ENCODE measurements around the gene AMOTL1. TPM values are rescaled to one million over a fixed set of nuclear protein-coding genes. Genes with fewer than 3 reads are reported as not detected.

The AMOTL1 gene
- polyA plus RNA-seq, 1 donor from 2014 or later, result 10.7 TPM

DNA sequence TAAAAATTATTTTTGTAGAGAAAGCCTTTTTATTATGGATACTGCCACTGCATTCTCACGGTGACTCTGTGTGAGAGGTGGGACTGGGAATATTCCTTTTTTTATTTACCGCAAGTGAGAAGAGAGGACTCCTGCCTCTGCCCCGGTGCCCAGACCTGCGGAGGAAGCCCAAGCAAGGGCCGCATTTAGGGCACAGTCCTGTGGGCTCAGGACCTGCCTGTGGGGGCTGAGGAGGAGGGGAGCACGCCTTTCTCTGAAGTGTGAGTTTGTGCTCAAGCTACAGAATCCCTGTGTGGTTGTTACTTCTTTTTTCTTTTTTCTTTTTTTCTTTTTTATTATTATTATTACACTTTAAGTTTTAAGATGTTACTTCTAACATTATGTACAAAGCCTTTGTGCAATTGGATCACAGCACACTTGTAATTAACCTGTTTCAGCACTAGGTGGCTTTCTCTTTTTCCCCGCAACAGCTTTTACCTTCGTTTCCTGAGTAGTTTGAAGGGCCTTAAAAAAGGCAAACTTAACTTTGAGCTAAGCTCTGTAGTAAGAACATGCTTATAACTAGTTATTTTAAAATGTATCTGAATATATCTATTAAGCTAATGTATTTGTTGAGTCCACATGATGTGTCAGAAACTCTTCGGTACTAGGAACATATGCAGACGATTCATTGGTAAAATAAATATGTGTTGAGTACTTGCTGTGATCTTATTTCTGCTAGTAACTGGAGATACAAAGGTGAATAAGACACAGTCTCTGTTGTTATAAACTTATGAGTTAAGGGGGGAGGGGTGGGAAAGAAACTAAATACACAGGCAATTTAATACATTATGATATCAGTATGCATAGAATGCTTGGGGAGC, 18.3 kb downstream of the AMOTL1 start:
- Histone ChIP-seq H2AFZ (ENCODE audit: low read depth, low read length) (no peak overlapping the region), H3K27me3 (ENCODE audit: insufficient read depth, low read depth, low read length) (no peaks in the 10 kb centered on the region), H3K4me3 (ENCODE audit: low read length) (no peak overlapping the region), H3K36me3 (ENCODE audit: insufficient read depth, low read length) (no peaks in the 10 kb centered on the region), H3K27ac (ENCODE audit: low read length) (no peak overlapping the region), H3K9ac (ENCODE audit: low read length) (no peak overlapping the region), H3K9me3 (ENCODE audit: low read length) (no peaks in the 10 kb centered on the region), H4K20me1 (ENCODE audit: insufficient read depth) (no peaks in the 10 kb centered on the region), H3K4me2 (ENCODE audit: low read length) (no peak overlapping the region), H3K79me2 (replicated peaks; ENCODE audit: insufficient read depth, low read length) (peaks cover 69% of the 10 kb centered on the region), H3F3A (ENCODE audit: insufficient read depth, low read length, poor library complexity, severe bottlenecking) (no peaks in the 10 kb centered on the region), H3K9me2 (ENCODE audit: insufficient read depth, low read length) (no peaks in the 10 kb centered on the region)
- TF ChIP-seq MXI1 (conservative IDR thresholded peaks at IDR 0.05; ENCODE audit: poor library complexity, severe bottlenecking) (no peak), TAF1 (IDR thresholded peaks at IDR 0.05; ENCODE audit: low read depth) (no peak), RAD21 (conservative IDR thresholded peaks at IDR 0.05) (peak; percentile 36), SMC3 (conservative IDR thresholded peaks at IDR 0.05; ENCODE audit: poor library complexity) (peak; percentile 46), POLR2AphosphoS5 (IDR thresholded peaks at IDR 0.05) (no peak)
- TF ChIP-seq, protein P1, sequence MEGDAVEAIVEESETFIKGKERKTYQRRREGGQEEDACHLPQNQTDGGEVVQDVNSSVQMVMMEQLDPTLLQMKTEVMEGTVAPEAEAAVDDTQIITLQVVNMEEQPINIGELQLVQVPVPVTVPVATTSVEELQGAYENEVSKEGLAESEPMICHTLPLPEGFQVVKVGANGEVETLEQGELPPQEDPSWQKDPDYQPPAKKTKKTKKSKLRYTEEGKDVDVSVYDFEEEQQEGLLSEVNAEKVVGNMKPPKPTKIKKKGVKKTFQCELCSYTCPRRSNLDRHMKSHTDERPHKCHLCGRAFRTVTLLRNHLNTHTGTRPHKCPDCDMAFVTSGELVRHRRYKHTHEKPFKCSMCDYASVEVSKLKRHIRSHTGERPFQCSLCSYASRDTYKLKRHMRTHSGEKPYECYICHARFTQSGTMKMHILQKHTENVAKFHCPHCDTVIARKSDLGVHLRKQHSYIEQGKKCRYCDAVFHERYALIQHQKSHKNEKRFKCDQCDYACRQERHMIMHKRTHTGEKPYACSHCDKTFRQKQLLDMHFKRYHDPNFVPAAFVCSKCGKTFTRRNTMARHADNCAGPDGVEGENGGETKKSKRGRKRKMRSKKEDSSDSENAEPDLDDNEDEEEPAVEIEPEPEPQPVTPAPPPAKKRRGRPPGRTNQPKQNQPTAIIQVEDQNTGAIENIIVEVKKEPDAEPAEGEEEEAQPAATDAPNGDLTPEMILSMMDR (IDR thresholded peaks at IDR 0.05; ENCODE audit: poor library complexity, severe bottlenecking), result peak; percentile 65
- TF ChIP-seq, protein P2, sequence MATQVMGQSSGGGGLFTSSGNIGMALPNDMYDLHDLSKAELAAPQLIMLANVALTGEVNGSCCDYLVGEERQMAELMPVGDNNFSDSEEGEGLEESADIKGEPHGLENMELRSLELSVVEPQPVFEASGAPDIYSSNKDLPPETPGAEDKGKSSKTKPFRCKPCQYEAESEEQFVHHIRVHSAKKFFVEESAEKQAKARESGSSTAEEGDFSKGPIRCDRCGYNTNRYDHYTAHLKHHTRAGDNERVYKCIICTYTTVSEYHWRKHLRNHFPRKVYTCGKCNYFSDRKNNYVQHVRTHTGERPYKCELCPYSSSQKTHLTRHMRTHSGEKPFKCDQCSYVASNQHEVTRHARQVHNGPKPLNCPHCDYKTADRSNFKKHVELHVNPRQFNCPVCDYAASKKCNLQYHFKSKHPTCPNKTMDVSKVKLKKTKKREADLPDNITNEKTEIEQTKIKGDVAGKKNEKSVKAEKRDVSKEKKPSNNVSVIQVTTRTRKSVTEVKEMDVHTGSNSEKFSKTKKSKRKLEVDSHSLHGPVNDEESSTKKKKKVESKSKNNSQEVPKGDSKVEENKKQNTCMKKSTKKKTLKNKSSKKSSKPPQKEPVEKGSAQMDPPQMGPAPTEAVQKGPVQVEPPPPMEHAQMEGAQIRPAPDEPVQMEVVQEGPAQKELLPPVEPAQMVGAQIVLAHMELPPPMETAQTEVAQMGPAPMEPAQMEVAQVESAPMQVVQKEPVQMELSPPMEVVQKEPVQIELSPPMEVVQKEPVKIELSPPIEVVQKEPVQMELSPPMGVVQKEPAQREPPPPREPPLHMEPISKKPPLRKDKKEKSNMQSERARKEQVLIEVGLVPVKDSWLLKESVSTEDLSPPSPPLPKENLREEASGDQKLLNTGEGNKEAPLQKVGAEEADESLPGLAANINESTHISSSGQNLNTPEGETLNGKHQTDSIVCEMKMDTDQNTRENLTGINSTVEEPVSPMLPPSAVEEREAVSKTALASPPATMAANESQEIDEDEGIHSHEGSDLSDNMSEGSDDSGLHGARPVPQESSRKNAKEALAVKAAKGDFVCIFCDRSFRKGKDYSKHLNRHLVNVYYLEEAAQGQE (IDR thresholded peaks at IDR 0.05; ENCODE audit: borderline replicate concordance), result no peak

DNA sequence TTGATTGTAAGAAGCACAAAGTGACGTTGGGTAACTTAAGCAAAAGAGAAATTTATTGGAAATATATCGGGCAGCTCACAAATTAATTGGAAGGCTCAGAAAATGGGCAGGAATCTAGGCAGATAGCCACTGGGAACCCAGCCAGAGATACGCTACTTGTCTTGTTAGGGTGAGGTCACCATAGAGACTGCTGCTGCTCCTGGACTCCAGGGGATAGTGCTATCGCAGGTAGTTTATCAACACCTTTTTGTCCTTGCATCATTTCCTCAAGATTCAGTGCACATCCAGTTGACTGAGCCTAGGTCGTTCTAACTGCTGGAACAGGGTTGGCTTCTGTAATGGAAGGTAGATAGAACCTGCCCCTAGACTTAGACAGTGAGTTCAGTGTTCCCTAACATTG, 19.6 kb downstream of the AMOTL1 start:
- no peak overlapping the region for H2AFZ ChIP-seq (ENCODE audit: low read depth, low read length)
- H3F3A ChIP-seq (ENCODE audit: insufficient read depth, low read length, poor library complexity, severe bottlenecking), result no peaks in the 10 kb centered on the region
- H3K9ac ChIP-seq (ENCODE audit: low read length), result no peak overlapping the region
- no peak overlapping the region for H3K4me3 ChIP-seq (ENCODE audit: low read length)
- H3K79me2 ChIP-seq (replicated peaks; ENCODE audit: insufficient read depth, low read length), result peaks cover 62% of the 10 kb centered on the region
- H3K27me3 ChIP-seq (ENCODE audit: insufficient read depth, low read depth, low read length), result no peaks in the 10 kb centered on the region
- H3K4me2 ChIP-seq (ENCODE audit: low read length), result no peak overlapping the region
- no peaks in the 10 kb centered on the region for H3K9me3 ChIP-seq (ENCODE audit: low read length)
- H3K27ac ChIP-seq (ENCODE audit: low read length), result no peak overlapping the region
- no peaks in the 10 kb centered on the region for H3K9me2 ChIP-seq (ENCODE audit: insufficient read depth, low read length)
- no peaks in the 10 kb centered on the region for H3K36me3 ChIP-seq (ENCODE audit: insufficient read depth, low read length)
- no peaks in the 10 kb centered on the region for H4K20me1 ChIP-seq (ENCODE audit: insufficient read depth)
- TF ChIP-seq, protein P1 (IDR thresholded peaks at IDR 0.05; ENCODE audit: poor library complexity, severe bottlenecking), result no peak
- TF ChIP-seq, protein P2 (IDR thresholded peaks at IDR 0.05; ENCODE audit: borderline replicate concordance), result no peak
- TF ChIP-seq SMC3 (conservative IDR thresholded peaks at IDR 0.05; ENCODE audit: poor library complexity) (no peak), EZH2 (IDR thresholded peaks at IDR 0.05; ENCODE audit: borderline replicate concordance, insufficient read depth, low read length, poor library complexity, severe bottlenecking) (no peak), RAD21 (conservative IDR thresholded peaks at IDR 0.05) (no peak), POLR2AphosphoS5 (IDR thresholded peaks at IDR 0.05) (no peak), MXI1 (conservative IDR thresholded peaks at IDR 0.05; ENCODE audit: poor library complexity, severe bottlenecking) (no peak)
